GM12878 (cell line): ENCODE data around the gene ETV6. TPM values are rescaled to one million over a fixed set of nuclear protein-coding genes. Genes with fewer than 3 reads are reported as not detected.

Experiments
- ASH2L ChIP-seq: fragments of 300-600, 200-600 bp; sonication (generic); IDR thresholded peaks from 2 replicates; pipeline ENCODE4 v1.6.1; 2017; ENCODE audit warnings: low read depth, mild to moderate bottlenecking, borderline replicate concordance
- ATF7 ChIP-seq: fragments of 450-650 bp; IDR thresholded peaks from 2 replicates; pipeline ENCODE4 v1.6.1; 2016; ENCODE audit warnings: low read depth, mild to moderate bottlenecking
- BACH1 ChIP-seq: fragments of 450-650 bp; IDR thresholded peaks from 2 replicates; pipeline ENCODE4 v1.6.1; 2017; ENCODE audit warnings: mild to moderate bottlenecking, borderline replicate concordance
- BCL3 ChIP-seq: IDR thresholded peaks from 2 replicates; pipeline ENCODE4 v1.6.1; 2011; ENCODE audit warnings: borderline replicate concordance, low read depth, mild to moderate bottlenecking, moderate library complexity, low read length; ENCODE audit not compliant: insufficient read depth, poor library complexity, severe bottlenecking
- BRCA1 ChIP-seq: IDR thresholded peaks from 2 replicates; pipeline ENCODE4 v1.6.1; 2011; ENCODE audit warnings: low read depth, low read length, improper control_type of control experiment
- CBX5 ChIP-seq: sonication (generic); IDR thresholded peaks from 2 replicates; pipeline ENCODE4 v1.6.1; 2016; ENCODE audit warnings: low read depth, moderate library complexity, mild to moderate bottlenecking, inconsistent platforms
- CREB1 ChIP-seq: IDR thresholded peaks from 2 replicates; pipeline ENCODE4 v1.6.1; 2012; ENCODE audit warnings: low read depth, mild to moderate bottlenecking, inconsistent platforms
- GABPA ChIP-seq: IDR thresholded peaks from 2 replicates; pipeline ENCODE4 v1.6.1; 2014; ENCODE audit warnings: antibody characterized with exemption, low read depth, mild to moderate bottlenecking, inconsistent platforms
- HCFC1 ChIP-seq: fragments of 150-350 bp; IDR thresholded peaks from 2 replicates; pipeline ENCODE4 v1.6.1; 2014; ENCODE audit warnings: low read length
- KAT2A ChIP-seq: conservative IDR thresholded peaks from 2 replicates; pipeline ENCODE4 v1.6.1; 2011; ENCODE audit warnings: low read depth, low read length; ENCODE audit not compliant: control insufficient read depth
- LARP7 ChIP-seq: fragments of 450-650 bp; IDR thresholded peaks from 2 replicates; pipeline ENCODE4 v1.6.1; 2017; ENCODE audit warnings: mild to moderate bottlenecking
- MAX ChIP-seq: IDR thresholded peaks from 2 replicates; pipeline ENCODE4 v1.6.1; 2012; ENCODE audit warnings: low read depth, low read length, improper control_type of control experiment
- MTA2 ChIP-seq: fragments of 450-650 bp; IDR thresholded peaks from 2 replicates; pipeline ENCODE4 v1.6.1; 2016; ENCODE audit warnings: low read depth, mild to moderate bottlenecking, moderate library complexity
- NBN ChIP-seq: fragments of 450-650 bp; IDR thresholded peaks from 2 replicates; pipeline ENCODE4 v1.6.1; 2016
- NFYB ChIP-seq: IDR thresholded peaks from 2 replicates; pipeline ENCODE4 v1.6.1; 2011; ENCODE audit warnings: low read depth, mild to moderate bottlenecking, low read length, improper control_type of control experiment, moderate library complexity; ENCODE audit not compliant: insufficient read depth
- POLR2A ChIP-seq: IDR thresholded peaks from 2 replicates; pipeline ENCODE4 v1.6.1; 2011; ENCODE audit warnings: low read depth, mild to moderate bottlenecking, low read length
- POU2F2 ChIP-seq: IDR thresholded peaks from 3 replicates; pipeline ENCODE4 v1.6.1; 2011; ENCODE audit warnings: low read depth, mild to moderate bottlenecking, low read length, borderline replicate concordance
- RCOR1 ChIP-seq: conservative IDR thresholded peaks from 2 replicates; pipeline ENCODE4 v1.6.1; 2012; ENCODE audit warnings: low read depth, low read length, improper control_type of control experiment
- SMAD5 ChIP-seq: IDR thresholded peaks from 2 replicates; pipeline ENCODE4 v1.6.1; 2016; ENCODE audit warnings: antibody characterized with exemption, low read depth
- SMARCA5 ChIP-seq: fragments of 450-650 bp; IDR thresholded peaks from 2 replicates; pipeline ENCODE4 v1.6.1; 2017; ENCODE audit warnings: mild to moderate bottlenecking
- SP1 ChIP-seq: IDR thresholded peaks from one replicate; pipeline ENCODE4 v1.6.1; 2011; ENCODE audit warnings: low read depth, low read length
- SREBF2 ChIP-seq: IDR thresholded peaks from 2 replicates; pipeline ENCODE4 v1.6.1; 2012; ENCODE audit warnings: mild to moderate bottlenecking, low read length
- SUZ12 ChIP-seq: fragments of 200-600 bp; sonication (generic); IDR thresholded peaks from one replicate; pipeline ENCODE4 v1.6.1; 2018; ENCODE audit warnings: antibody characterized with exemption, mild to moderate bottlenecking; ENCODE audit not compliant: unreplicated experiment
- TCF12 ChIP-seq: IDR thresholded peaks from 2 replicates; pipeline ENCODE4 v1.6.1; 2011; ENCODE audit warnings: low read depth, mild to moderate bottlenecking, low read length
- YBX1 ChIP-seq: fragments of 450-650 bp; IDR thresholded peaks from 2 replicates; pipeline ENCODE4 v1.6.1; 2016; ENCODE audit warnings: antibody characterized with exemption
- YY1 ChIP-seq: IDR thresholded peaks from 2 replicates; pipeline ENCODE4 v1.6.1; 2011; ENCODE audit warnings: low read depth, mild to moderate bottlenecking, low read length
- ZBED1 ChIP-seq: IDR thresholded peaks from 2 replicates; pipeline ENCODE4 v1.6.1; 2016; ENCODE audit warnings: borderline replicate concordance
- ZNF622 ChIP-seq: fragments of 450-650 bp; IDR thresholded peaks from 2 replicates; pipeline ENCODE4 v1.6.1; 2017; ENCODE audit warnings: mild to moderate bottlenecking, inconsistent platforms
- ZSCAN29 ChIP-seq: fragments of 450-650 bp; IDR thresholded peaks from 2 replicates; pipeline ENCODE4 v1.6.1; 2017; ENCODE audit warnings: mild to moderate bottlenecking, moderate library complexity
- polyA plus RNA-seq, 11 experiments: library from polyadenylated mRNA; depleted of rRNA in 4 of 11; unstranded in 6 of 11; stranded (reverse) in 5 of 11; fragments of >200 nt; fragmentation: Nextera tagmentation in 4 of 11; fragmentation: Illumina TruSeq in 1 of 11; extraction: Ambion mirVana in 4 of 11; extraction: Trizol in 1 of 11; gene quantifications; 1 replicate in 1 of 11; 2 replicates in 10 of 11; pipeline versions ENCODE4 v1.2.1 to v1.2.3, GENCODE V29; 2011 to 2016; ENCODE audit warnings: inconsistent platforms in 2 of 11, missing spikeins in 2 of 11, low read depth in 1 of 11
- total RNA-seq, 4 experiments: library from RNA; depleted of rRNA in 3 of 4; stranded (reverse); fragments of >200 nt in 3 of 4; fragmentation: Illumina TruSeq in 1 of 4; extraction: Trizol in 1 of 4; gene quantifications; 2 replicates each; pipeline versions ENCODE4 v1.2.1 to v1.2.3, GENCODE V29; 2013 to 2021
- TF ChIP-seq, protein P1 (sequence below): fragments of 450-650 bp; IDR thresholded peaks from 2 replicates; pipeline ENCODE4 v1.6.1; 2016; ENCODE audit warnings: mild to moderate bottlenecking
- TF ChIP-seq, protein P2 (sequence below): IDR thresholded peaks from 2 replicates; pipeline ENCODE4 v1.6.1; 2012; ENCODE audit warnings: low read depth, low read length, improper control_type of control experiment

Gene ETV6
- total and polyA plus RNA-seq, 10 of the 15 experiments (the other 5 are each of a cell fraction or from before 2014, with no cell fraction given) = 6.6 to 74.8 (median 24.6) TPM

GRCh38 chr12:11836282-11837151, 187.0 kb downstream of the ETV6 start (continued):
- TF ChIP-seq BCL3 (peak; percentile 94), POLR2A (peak; percentile 68), BACH1 (peak; percentile 66; the same call in 1 of the 2 replicates), SREBF2 (no peak), ZNF622 (no peak), SUZ12 (no peak), ZSCAN29 (0 out of 2 replicates have a peak, but pooled peaks have one; percentile 32), CREB1 (peak; percentile 57), MAX (peak; percentile 45; the same call in 1 of the 2 replicates), RCOR1 (no peak), POU2F2 (peak; percentile 98), BRCA1 (no peak), GABPA (no peak), HCFC1 (no peak), YBX1 (no peak), LARP7 (peak; percentile 78), ATF7 (peak; percentile 95), ASH2L (0 out of 2 replicates have a peak, but pooled peaks have one; percentile 61), TCF12 (peak; percentile 91), ZBED1 (peak; percentile 63; the same call in 1 of the 2 replicates), SMARCA5 (0 out of 2 replicates have a peak, but pooled peaks have one; percentile 48), NBN (peak; percentile 94; the same call in 1 of the 2 replicates), NFYB (no peak), MTA2 (peak; percentile 96), KAT2A (no peak), CBX5 (peak; percentile 86), SP1 (no peak), SMAD5 (peak; percentile 31; the same call in 1 of the 2 replicates), YY1 (peak; percentile 41; the same call in 1 of the 2 replicates)
- TF ChIP-seq, protein P1, sequence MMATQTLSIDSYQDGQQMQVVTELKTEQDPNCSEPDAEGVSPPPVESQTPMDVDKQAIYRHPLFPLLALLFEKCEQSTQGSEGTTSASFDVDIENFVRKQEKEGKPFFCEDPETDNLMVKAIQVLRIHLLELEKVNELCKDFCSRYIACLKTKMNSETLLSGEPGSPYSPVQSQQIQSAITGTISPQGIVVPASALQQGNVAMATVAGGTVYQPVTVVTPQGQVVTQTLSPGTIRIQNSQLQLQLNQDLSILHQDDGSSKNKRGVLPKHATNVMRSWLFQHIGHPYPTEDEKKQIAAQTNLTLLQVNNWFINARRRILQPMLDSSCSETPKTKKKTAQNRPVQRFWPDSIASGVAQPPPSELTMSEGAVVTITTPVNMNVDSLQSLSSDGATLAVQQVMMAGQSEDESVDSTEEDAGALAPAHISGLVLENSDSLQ = peak; percentile 78
- TF ChIP-seq, protein P2, sequence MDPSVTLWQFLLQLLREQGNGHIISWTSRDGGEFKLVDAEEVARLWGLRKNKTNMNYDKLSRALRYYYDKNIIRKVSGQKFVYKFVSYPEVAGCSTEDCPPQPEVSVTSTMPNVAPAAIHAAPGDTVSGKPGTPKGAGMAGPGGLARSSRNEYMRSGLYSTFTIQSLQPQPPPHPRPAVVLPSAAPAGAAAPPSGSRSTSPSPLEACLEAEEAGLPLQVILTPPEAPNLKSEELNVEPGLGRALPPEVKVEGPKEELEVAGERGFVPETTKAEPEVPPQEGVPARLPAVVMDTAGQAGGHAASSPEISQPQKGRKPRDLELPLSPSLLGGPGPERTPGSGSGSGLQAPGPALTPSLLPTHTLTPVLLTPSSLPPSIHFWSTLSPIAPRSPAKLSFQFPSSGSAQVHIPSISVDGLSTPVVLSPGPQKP = no peak
